Pancreas (tissue), 10 donors: Measurements from ENCODE around the gene PARL. TPM values are rescaled to one million over a fixed set of nuclear protein-coding genes. Genes with fewer than 3 reads are reported as not detected.

ENCODE experiments used
- ATAC-seq, 4 donors: fragments of 200-7000 bp; cut with Tn5 transposase; one replicate each; pipeline versions ENCODE4 v1.8.0 to v1.9.1; 2020; ENCODE audit warnings: mild to moderate bottlenecking in 4 of 4, moderate library complexity in 4 of 4
- DNase-seq, 6 donors: peaks; one replicate each; pipeline ENCODE4 v3.0.0-alpha.2; 2020
- FAIRE-seq: peaks from 2 replicates; lab custom pipeline; 2012; peaks lifted over from hg19 to GRCh38; lab: Jason Lieb, UNC
- H3K27ac ChIP-seq, 4 donors: fragments of 200-600 bp; sonication (generic); 1 replicate in 3 of 4; 2 replicates in 1 of 4; pipeline versions ENCODE4 v1.5.0 to v1.8.0; 2020
- H3K27me3 ChIP-seq, 4 donors: fragments of 200-600 bp; one replicate each; pipeline ENCODE4 v1.8.0; 2021
- H3K36me3 ChIP-seq, 3 donors: fragments of 200-600 bp; sonication (generic) in 1 of 3; one replicate each; pipeline versions ENCODE4 v1.5.0 to v1.8.0; 2020 to 2021
- H3K4me1 ChIP-seq, 3 donors: fragments of 200-600 bp; one replicate each; pipeline ENCODE4 v1.8.0; 2021
- H3K4me3 ChIP-seq, 4 donors: fragments of 200-600 bp; sonication (generic) in 2 of 4; one replicate each; pipeline versions ENCODE4 v1.5.0 to v1.8.0; 2020 to 2021
- H3K9me3 ChIP-seq, 4 donors: fragments of 200-600 bp; one replicate each; pipeline ENCODE4 v1.8.0; 2021
- WGBS, 2 donors: extraction: QIAGEN DNeasy Blood & Tissue Kit; methylation state at CpG; one replicate each; pipeline ENCODE4 v1.1.7; 2013; 5-methylcytosine and 5-hydroxymethylcytosine counted together
- intact Hi-C, 3 donors: fragments of 100-400 bp; cut with DNase I; formaldehyde crosslinking; loops; one replicate each; pipeline versions ENCODE4 v1.11.1 to v1.14.2; 2022
- polyA plus RNA-seq, 2 donors: library from polyadenylated mRNA; stranded (reverse); fragments of 200-250 nt; gene quantifications; one replicate each; pipeline ENCODE4 v1.2.3, GENCODE V29; 2013
- total RNA-seq, 6 donors: library from RNA; stranded (reverse); fragmentation: NEBNext Ultra II Directional in 4 of 6; extraction: Animal tissue kit (Norgen Biotek cat#: 25700) in 4 of 6; gene quantifications; one replicate each; pipeline versions ENCODE4 v1.2.1 to v1.2.4, GENCODE V29; 2021 to 2023
- TF ChIP-seq, protein P1 (sequence below), 4 donors: fragments of 200-600 bp; sonication (generic) in 3 of 4; IDR thresholded peaks; one replicate each; pipeline versions ENCODE4 v1.5.0 to v1.8.0; 2021; ENCODE audit warnings: antibody characterized with exemption in 4 of 4
- donor health status: healthy with polysubstance abuse.
- donor health status: DM: no; HTN: no; CAD: no; lungs with moderate emphysema.
- donor health status: DM: no; HTN: no; CAD: no.
- donor health status: control.
- donor health status: control.
- donor health status: Bipolar disorder and iron deficiency.
- donor health status: DM: yes; HTN: yes; CAD: no.
- donor health status: DM: no; HTN: no; CAD: no.
- donor health status: DM: no; HTN: no; CAD: no.
- donor health status: DM: yes; HTN: yes; CAD: no.

The PARL gene
- total and polyA plus RNA-seq, 8 donors = 26.4 to 65.8 (median 36.1) TPM

DNA sequence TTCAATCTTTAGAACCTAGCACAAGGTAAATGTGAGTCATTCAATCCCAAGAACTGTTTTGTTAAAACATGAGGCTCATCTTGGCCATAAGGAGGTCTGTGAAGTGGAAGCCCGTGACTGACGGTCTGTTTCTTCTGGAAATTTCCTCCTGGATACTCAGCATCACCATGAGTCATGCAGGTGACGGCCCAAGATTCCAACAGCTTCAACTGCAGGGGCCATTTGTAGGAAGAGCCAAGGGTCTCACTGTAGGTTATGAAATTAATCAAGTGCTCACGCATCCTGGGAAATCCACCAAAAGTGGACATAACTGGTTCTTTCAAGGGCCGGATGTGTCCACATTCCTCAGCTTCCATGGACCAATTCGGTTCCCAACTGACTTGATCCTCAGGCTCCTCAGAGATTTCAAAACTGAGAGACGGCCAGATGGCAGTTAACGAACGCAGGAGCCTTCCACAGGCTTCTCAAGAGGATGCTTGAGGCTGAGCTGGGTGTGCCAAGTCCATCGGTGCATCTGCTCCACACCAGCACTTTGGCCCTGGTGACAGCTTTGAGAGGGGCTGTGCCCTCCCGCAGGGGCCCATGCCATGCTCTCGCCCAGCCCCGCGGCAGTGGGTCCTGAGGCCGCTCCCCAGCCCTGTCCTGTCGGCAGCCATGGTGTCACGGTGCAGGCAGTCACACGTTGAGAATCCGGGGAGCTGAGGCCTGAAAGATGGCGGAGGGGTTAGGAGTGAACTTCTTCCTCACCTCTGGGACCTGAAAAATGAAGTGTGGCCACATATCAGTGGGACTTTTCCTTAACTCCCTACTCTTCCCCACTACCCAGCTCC, 67.8 kb downstream of the PARL start:
- Histone ChIP-seq H3K36me3 (peaks cover 0 to 2% (median 0%) of the 10 kb centered on the region in 3 donors), H3K27ac (no peak overlapping the region), H3K4me3 (no peak overlapping the region), H3K4me1 (no peaks in the 10 kb centered on the region), H3K27me3 (no peaks in the 10 kb centered on the region), H3K9me3 (no peaks in the 10 kb centered on the region)
- intact Hi-C loops = no loop called here
- TF ChIP-seq, protein P1, sequence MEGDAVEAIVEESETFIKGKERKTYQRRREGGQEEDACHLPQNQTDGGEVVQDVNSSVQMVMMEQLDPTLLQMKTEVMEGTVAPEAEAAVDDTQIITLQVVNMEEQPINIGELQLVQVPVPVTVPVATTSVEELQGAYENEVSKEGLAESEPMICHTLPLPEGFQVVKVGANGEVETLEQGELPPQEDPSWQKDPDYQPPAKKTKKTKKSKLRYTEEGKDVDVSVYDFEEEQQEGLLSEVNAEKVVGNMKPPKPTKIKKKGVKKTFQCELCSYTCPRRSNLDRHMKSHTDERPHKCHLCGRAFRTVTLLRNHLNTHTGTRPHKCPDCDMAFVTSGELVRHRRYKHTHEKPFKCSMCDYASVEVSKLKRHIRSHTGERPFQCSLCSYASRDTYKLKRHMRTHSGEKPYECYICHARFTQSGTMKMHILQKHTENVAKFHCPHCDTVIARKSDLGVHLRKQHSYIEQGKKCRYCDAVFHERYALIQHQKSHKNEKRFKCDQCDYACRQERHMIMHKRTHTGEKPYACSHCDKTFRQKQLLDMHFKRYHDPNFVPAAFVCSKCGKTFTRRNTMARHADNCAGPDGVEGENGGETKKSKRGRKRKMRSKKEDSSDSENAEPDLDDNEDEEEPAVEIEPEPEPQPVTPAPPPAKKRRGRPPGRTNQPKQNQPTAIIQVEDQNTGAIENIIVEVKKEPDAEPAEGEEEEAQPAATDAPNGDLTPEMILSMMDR (IDR thresholded peaks at IDR 0.05) = no peak
- DNase-seq = no peak
- no peak for FAIRE-seq
- ATAC-seq = no peak
- 88 to 95% methylated on average over 20 of the region's 20 CpGs for WGBS, 2 donors

DNA sequence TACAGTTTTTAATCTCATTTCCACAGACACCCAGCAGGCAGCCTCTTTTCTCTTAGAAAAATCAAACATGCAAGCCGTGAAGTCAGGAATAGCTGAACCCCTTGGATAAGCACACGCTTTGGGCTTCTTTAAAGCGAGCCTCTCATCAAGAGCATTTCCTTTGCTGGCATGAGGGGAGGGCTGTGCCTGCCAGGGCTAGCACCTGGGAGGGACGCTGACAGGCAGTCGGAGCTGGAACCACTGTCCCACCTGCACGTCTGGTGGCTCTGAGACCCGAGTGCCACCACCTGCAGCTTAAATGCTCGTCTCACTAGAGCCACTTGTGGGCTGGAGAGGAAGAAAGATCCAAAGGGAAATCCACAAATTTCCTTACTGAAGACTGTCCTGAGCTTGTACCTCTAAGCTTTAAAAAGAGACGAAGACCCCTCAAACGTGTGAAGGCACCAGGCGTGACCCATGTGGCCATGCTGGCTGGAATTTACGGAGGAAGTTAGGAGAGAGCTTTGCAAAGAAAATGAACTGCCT, 68.7 kb downstream of the PARL start:
- no peak for FAIRE-seq
- H3K36me3 ChIP-seq = peaks cover 0 to 2% (median 0%) of the 10 kb centered on the region in 3 donors
- no peak for ATAC-seq
- H3K4me1 ChIP-seq = peaks cover 0 to 7% (median 6%) of the 10 kb centered on the region in 3 donors
- H3K27ac ChIP-seq = no peak overlapping the region
- DNase-seq = no peak
- TF ChIP-seq, protein P1 (IDR thresholded peaks at IDR 0.05) = no peak
- no peak overlapping the region for H3K4me3 ChIP-seq
- intact Hi-C loops = no loop called here
- no peaks in the 10 kb centered on the region for H3K9me3 ChIP-seq
- WGBS, 2 donors = 87 to 90% methylated on average over 12 of the region's 12 CpGs
- H3K27me3 ChIP-seq = no peaks in the 10 kb centered on the region

DNA sequence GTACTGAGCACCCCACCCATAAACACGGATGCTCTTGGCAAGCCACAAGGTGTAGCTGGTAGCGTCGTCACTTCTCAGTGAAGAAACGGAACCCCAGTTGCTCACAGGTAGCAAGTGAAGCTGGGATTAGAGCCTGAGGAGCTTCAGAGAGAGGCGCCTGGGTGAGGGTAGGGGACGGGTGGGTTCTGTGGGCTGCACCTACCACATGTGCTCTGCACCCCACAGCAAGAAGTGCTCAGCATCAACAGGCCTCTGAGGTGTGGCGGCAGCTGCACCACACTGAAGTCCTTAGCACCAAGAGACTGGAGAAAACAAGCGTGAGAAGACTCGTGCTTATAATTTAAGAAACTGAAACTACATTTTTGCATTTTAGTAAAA, 69.1 kb downstream of the PARL start:
- intact Hi-C loops = no loop called here
- 79 to 89% methylated on average over 9 of the region's 9 CpGs for WGBS, 2 donors
- H3K4me1 ChIP-seq = peaks cover 3 to 8% (median 7%) of the 10 kb centered on the region in 3 donors
- DNase-seq = no peak
- no peak overlapping the region for H3K27ac ChIP-seq
- no peaks in the 10 kb centered on the region for H3K27me3 ChIP-seq
- peaks cover 0 to 2% (median 0%) of the 10 kb centered on the region in 3 donors for H3K36me3 ChIP-seq
- H3K4me3 ChIP-seq = no peak overlapping the region
- no peaks in the 10 kb centered on the region for H3K9me3 ChIP-seq
- TF ChIP-seq, protein P1 (IDR thresholded peaks at IDR 0.05) = no peak
- ATAC-seq = no peak
- no peak for FAIRE-seq

DNA sequence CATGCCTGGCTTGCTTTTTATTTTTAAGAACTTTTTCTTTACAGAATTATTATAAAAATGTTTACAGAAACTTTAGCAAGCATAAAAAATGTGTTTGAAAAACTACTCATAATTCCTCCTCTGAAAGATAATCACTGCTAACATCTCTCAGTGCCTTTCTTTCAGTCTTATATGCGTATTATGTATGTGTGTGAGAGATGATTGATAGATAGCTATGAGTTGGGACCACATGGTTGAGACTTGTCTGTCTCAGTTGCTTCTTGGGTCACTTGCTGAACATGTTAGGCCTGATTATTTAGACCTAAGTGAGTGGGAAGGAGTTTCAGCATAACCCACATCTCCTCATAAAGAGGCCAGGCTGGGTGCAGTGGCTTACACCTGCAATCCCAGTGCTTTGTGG, 70.4 kb downstream of the PARL start:
- H3K4me3 ChIP-seq = no peak overlapping the region
- intact Hi-C loops = no loop called here
- WGBS, 2 donors = 96% methylated on average over 1 of the region's 1 CpG
- TF ChIP-seq, protein P1 (IDR thresholded peaks at IDR 0.05) = no peak
- H3K9me3 ChIP-seq = no peaks in the 10 kb centered on the region
- no peaks in the 10 kb centered on the region for H3K27me3 ChIP-seq
- FAIRE-seq (no peak), DNase-seq (no peak), ATAC-seq (no peak)
- H3K27ac ChIP-seq = no peak overlapping the region
- H3K36me3 ChIP-seq = peaks cover 0 to 6% (median 2%) of the 10 kb centered on the region in 3 donors
- H3K4me1 ChIP-seq = peaks cover 13 to 21% (median 20%) of the 10 kb centered on the region in 3 donors
